H9 (cell line): ENCODE results near the gene KRT84. TPM values are rescaled to one million over a fixed set of nuclear protein-coding genes. Genes with fewer than 3 reads are reported as not detected.

Source experiments
- DNase-seq: peaks from one replicate; pipeline ENCODE4 v3.0.0-alpha.2; 2017
- H2AFZ ChIP-seq: one replicate; pipeline ENCODE4 v1.6.1; 2013; ENCODE audit warnings: mild to moderate bottlenecking, low read length, control low read depth, moderate library complexity
- H2AK5ac ChIP-seq: 2 replicates; pipeline ENCODE4 v1.6.1; 2013; ENCODE audit warnings: low read length, control low read depth, mixed read lengths; ENCODE audit not compliant: insufficient read length
- H2BK120ac ChIP-seq: one replicate; pipeline ENCODE4 v1.6.1; 2013; ENCODE audit warnings: low read depth, mild to moderate bottlenecking, low read length, control low read depth, inconsistent platforms; ENCODE audit not compliant: poor library complexity, severe bottlenecking
- H2BK12ac ChIP-seq: 2 replicates; pipeline ENCODE4 v1.6.1; 2013; ENCODE audit warnings: low read length, control low read depth, mixed read lengths, low read depth; ENCODE audit not compliant: insufficient read length
- H2BK15ac ChIP-seq: 2 replicates; pipeline ENCODE4 v1.6.1; 2013; ENCODE audit warnings: low read depth, low read length, control low read depth
- H2BK20ac ChIP-seq: one replicate; pipeline ENCODE4 v1.6.1; 2013; ENCODE audit warnings: low read depth, mild to moderate bottlenecking, low read length, control low read depth, inconsistent platforms; ENCODE audit not compliant: poor library complexity, severe bottlenecking
- H2BK5ac ChIP-seq: 2 replicates; pipeline ENCODE4 v1.6.1; 2013; ENCODE audit warnings: low read length, control low read depth, mixed read lengths; ENCODE audit not compliant: insufficient read length
- H3K14ac ChIP-seq: 2 replicates; pipeline ENCODE4 v1.6.1; 2013; ENCODE audit warnings: low read length, control low read depth; ENCODE audit not compliant: insufficient read depth
- H3K18ac ChIP-seq: 2 replicates; pipeline ENCODE4 v1.6.1; 2013; ENCODE audit warnings: low read depth, mild to moderate bottlenecking, mixed read lengths, low read length, control low read depth; ENCODE audit not compliant: insufficient read length
- H3K23ac ChIP-seq: 2 replicates; pipeline ENCODE4 v1.6.1; 2013; ENCODE audit warnings: low read length, control low read depth, mixed read lengths, low read depth; ENCODE audit not compliant: insufficient read length
- H3K23me2 ChIP-seq: 2 replicates; pipeline ENCODE4 v1.6.1; 2013; ENCODE audit warnings: low read depth, mild to moderate bottlenecking, mixed read lengths, low read length, control low read depth; ENCODE audit not compliant: insufficient read length, poor library complexity, severe bottlenecking
- H3K27ac ChIP-seq: 2 replicates; pipeline ENCODE4 v1.5.1; 2013; ENCODE audit warnings: low read length, control low read depth, mixed read lengths, low read depth; ENCODE audit not compliant: insufficient read length
- H3K27me3 ChIP-seq: 2 replicates; pipeline ENCODE4 v1.6.1; 2013; ENCODE audit warnings: low read length, control low read depth, inconsistent platforms; ENCODE audit not compliant: insufficient read depth
- H3K4ac ChIP-seq: 2 replicates; pipeline ENCODE4 v1.6.1; 2013; ENCODE audit warnings: low read depth, mild to moderate bottlenecking, control low read depth, inconsistent platforms, low read length, moderate library complexity
- H3K4me1 ChIP-seq: 2 replicates; pipeline ENCODE4 v1.6.1; 2013; ENCODE audit warnings: low read length, control low read depth, inconsistent platforms; ENCODE audit not compliant: insufficient read depth
- H3K4me2 ChIP-seq: 2 replicates; pipeline ENCODE4 v1.6.1; 2013; ENCODE audit warnings: low read length, control low read depth, mixed read lengths; ENCODE audit not compliant: insufficient read length, insufficient read depth
- H3K56ac ChIP-seq: 2 replicates; pipeline ENCODE4 v1.6.1; 2013; ENCODE audit warnings: low read depth, mild to moderate bottlenecking, mixed read lengths, low read length, control low read depth; ENCODE audit not compliant: insufficient read length
- H3K79me1 ChIP-seq: 2 replicates; pipeline ENCODE4 v1.6.1; 2013; ENCODE audit warnings: low read depth, mild to moderate bottlenecking, moderate library complexity, low read length, control low read depth, inconsistent platforms; ENCODE audit not compliant: insufficient read depth, poor library complexity, severe bottlenecking
- H3K79me2 ChIP-seq: 2 replicates; pipeline ENCODE4 v1.6.1; 2013; ENCODE audit warnings: low read length, control low read depth, inconsistent platforms; ENCODE audit not compliant: insufficient read depth
- H3K9ac ChIP-seq: 2 replicates; pipeline ENCODE4 v1.6.1; 2013; ENCODE audit warnings: low read length, control low read depth, mixed read lengths; ENCODE audit not compliant: insufficient read length; ENCODE audit errors: extremely low read depth
- H3K9me3 ChIP-seq: one replicate; pipeline ENCODE4 v1.6.1; 2013; ENCODE audit warnings: low read depth, low read length, inconsistent platforms; ENCODE audit not compliant: control insufficient read depth
- H3T11ph ChIP-seq: one replicate; pipeline ENCODE4 v1.6.1; 2013; ENCODE audit warnings: mild to moderate bottlenecking, low read length, control low read depth, inconsistent platforms
- H4K20me1 ChIP-seq: one replicate; pipeline ENCODE4 v1.6.1; 2013; ENCODE audit not compliant: control insufficient read depth, insufficient read length, insufficient read depth
- H4K5ac ChIP-seq: 2 replicates; pipeline ENCODE4 v1.6.1; 2013; ENCODE audit warnings: low read depth, mild to moderate bottlenecking, mixed read lengths, low read length, control low read depth; ENCODE audit not compliant: insufficient read length
- H4K8ac ChIP-seq: replicated peaks from 2 replicates; pipeline ENCODE4 v1.6.1; 2013; ENCODE audit warnings: low read length, control low read depth, mixed read lengths, low read depth; ENCODE audit not compliant: insufficient read length
- H4K91ac ChIP-seq: 2 replicates; pipeline ENCODE4 v1.6.1; 2013; ENCODE audit warnings: low read depth, mild to moderate bottlenecking, moderate library complexity, mixed read lengths, low read length, control low read depth; ENCODE audit not compliant: insufficient read length
- H3K27ac Mint-ChIP-seq, 3 experiments: 2 replicates in 2 of 3; 3 replicates in 1 of 3; pipeline ENCODE4 v1.8.0; 2020 to 2021; ENCODE audit warnings: mixed read lengths in 3 of 3, mild to moderate bottlenecking in 1 of 3, moderate library complexity in 1 of 3
- H3K27me3 Mint-ChIP-seq: 2 replicates; pipeline ENCODE4 v1.8.0; 2021; ENCODE audit warnings: low read depth, mild to moderate bottlenecking, moderate library complexity, mixed read lengths
- H3K36me3 Mint-ChIP-seq, 3 experiments: 2 replicates in 2 of 3; 3 replicates in 1 of 3; pipeline ENCODE4 v1.8.0; 2020 to 2021; ENCODE audit warnings: low read depth in 3 of 3, mixed read lengths in 3 of 3; ENCODE audit not compliant: insufficient read depth in 1 of 3
- H3K4me1 Mint-ChIP-seq, 2 experiments: 2 replicates each; pipeline ENCODE4 v1.8.0; 2020; ENCODE audit warnings: mixed read lengths in 2 of 2
- H3K4me3 Mint-ChIP-seq, 2 experiments: 2 replicates in 1 of 2; 3 replicates in 1 of 2; pipeline ENCODE4 v1.8.0; 2020 to 2021; ENCODE audit warnings: mild to moderate bottlenecking in 2 of 2, mixed read lengths in 2 of 2, moderate library complexity in 1 of 2
- H3K9me3 Mint-ChIP-seq, 2 experiments: 2 replicates in 1 of 2; 3 replicates in 1 of 2; pipeline ENCODE4 v1.8.0; 2020; ENCODE audit warnings: mild to moderate bottlenecking in 2 of 2, mixed read lengths in 2 of 2, moderate library complexity in 1 of 2
- WGBS: extraction: QIAGEN DNeasy Blood & Tissue Kit; methylation state at CpG from one replicate; pipeline ENCODE4 v1.1.7; 2013; ENCODE audit warnings: missing lambda C conversion rate, low lambda C conversion rate, mixed read lengths; ENCODE audit not compliant: insufficient read length; ENCODE audit errors: extremely low coverage; 5-methylcytosine and 5-hydroxymethylcytosine counted together
- total RNA-seq: library from RNA; stranded (reverse); gene quantifications from 2 replicates; pipeline ENCODE4 v1.2.1, GENCODE V29; 2021
- TF ChIP-seq, protein P1 (sequence below): fragments of 200-600 bp; sonication (generic); conservative IDR thresholded peaks from 3 replicates; pipeline ENCODE4 v1.8.0; 2021; ENCODE audit warnings: antibody characterized with exemption, mild to moderate bottlenecking

The KRT84 gene
- total RNA-seq, 1 experiment from 2014 or later = not detected

DNA sequence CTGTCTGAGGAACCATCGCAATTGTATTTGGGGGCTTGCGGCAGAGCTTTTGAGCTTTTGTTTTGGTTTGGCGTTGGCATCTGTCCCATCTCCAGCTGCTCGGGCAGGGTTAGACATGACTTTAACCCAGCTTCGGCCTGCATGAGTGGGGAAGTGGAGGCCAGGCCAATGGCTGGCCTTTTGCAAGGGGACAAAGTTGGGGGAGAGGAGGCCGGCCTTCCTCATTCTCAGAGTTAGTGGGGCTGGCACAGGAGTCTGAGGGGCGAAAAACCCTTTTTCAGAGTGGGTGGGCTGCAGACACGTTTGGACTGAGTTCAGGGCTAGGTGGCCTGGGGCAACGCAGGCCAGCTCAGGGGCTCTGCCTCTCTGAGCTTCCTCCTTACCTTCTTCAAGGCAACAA lies 15.5 kb upstream of the KRT84 start:
- peaks cover 10 to 13% of the 10 kb centered on the region in 2 experiments for H3K4me1 Mint-ChIP-seq
- no peak for DNase-seq
- peaks cover 1% of the 10 kb centered on the region; the same call in 1 of the 2 replicates for H3K4me1 ChIP-seq
- H3K23me2 ChIP-seq = no peaks in the 10 kb centered on the region
- H3K27me3 Mint-ChIP-seq = no peaks in the 10 kb centered on the region; the same call in 1 of the 2 replicates
- no peak overlapping the region for H2BK20ac ChIP-seq
- peak overlapping the region in 2 of 3 experiments; percentile 79 to 95; a peak in 2 of 7 replicates for H3K27ac Mint-ChIP-seq
- no peak overlapping the region for H3K14ac ChIP-seq
- H3K4me2 ChIP-seq = no peak overlapping the region
- no peaks in the 10 kb centered on the region for H3K79me1 ChIP-seq
- H4K91ac ChIP-seq = no peak overlapping the region
- no peak overlapping the region for H2AK5ac ChIP-seq
- no peak overlapping the region for H3T11ph ChIP-seq
- H2BK5ac ChIP-seq = no peak overlapping the region
- no peak overlapping the region for H4K8ac ChIP-seq
- no peak overlapping the region for H3K27ac ChIP-seq
- H4K20me1 ChIP-seq = no peaks in the 10 kb centered on the region
- no peak overlapping the region for H3K18ac ChIP-seq
- H4K5ac ChIP-seq = no peak overlapping the region
- no peaks in the 10 kb centered on the region for H3K9me3 ChIP-seq
- H2BK15ac ChIP-seq = no peak overlapping the region
- no CpG with 5 or more reads among the region's 9 CpGs for WGBS
- no peak overlapping the region for H2BK120ac ChIP-seq
- no peak overlapping the region for H3K4me3 Mint-ChIP-seq
- H3K23ac ChIP-seq = no peak overlapping the region
- H3K4ac ChIP-seq = no peak overlapping the region
- no peak overlapping the region for H3K56ac ChIP-seq
- no peaks in the 10 kb centered on the region for H3K79me2 ChIP-seq
- TF ChIP-seq, protein P1, sequence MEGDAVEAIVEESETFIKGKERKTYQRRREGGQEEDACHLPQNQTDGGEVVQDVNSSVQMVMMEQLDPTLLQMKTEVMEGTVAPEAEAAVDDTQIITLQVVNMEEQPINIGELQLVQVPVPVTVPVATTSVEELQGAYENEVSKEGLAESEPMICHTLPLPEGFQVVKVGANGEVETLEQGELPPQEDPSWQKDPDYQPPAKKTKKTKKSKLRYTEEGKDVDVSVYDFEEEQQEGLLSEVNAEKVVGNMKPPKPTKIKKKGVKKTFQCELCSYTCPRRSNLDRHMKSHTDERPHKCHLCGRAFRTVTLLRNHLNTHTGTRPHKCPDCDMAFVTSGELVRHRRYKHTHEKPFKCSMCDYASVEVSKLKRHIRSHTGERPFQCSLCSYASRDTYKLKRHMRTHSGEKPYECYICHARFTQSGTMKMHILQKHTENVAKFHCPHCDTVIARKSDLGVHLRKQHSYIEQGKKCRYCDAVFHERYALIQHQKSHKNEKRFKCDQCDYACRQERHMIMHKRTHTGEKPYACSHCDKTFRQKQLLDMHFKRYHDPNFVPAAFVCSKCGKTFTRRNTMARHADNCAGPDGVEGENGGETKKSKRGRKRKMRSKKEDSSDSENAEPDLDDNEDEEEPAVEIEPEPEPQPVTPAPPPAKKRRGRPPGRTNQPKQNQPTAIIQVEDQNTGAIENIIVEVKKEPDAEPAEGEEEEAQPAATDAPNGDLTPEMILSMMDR = no peak
- no peaks in the 10 kb centered on the region; a peak in 1 of 7 replicates for H3K36me3 Mint-ChIP-seq
- H2AFZ ChIP-seq = no peak overlapping the region
- no peaks in the 10 kb centered on the region; a peak in 1 of 5 replicates for H3K9me3 Mint-ChIP-seq
- no peaks in the 10 kb centered on the region; the same call in 1 of the 2 replicates for H3K27me3 ChIP-seq
- H3K9ac ChIP-seq = no peak overlapping the region
- no peak overlapping the region for H2BK12ac ChIP-seq
